Endothelial cell of umbilical vein (primary cell): ENCODE data around the gene DOCK1. TPM values are rescaled to one million over a fixed set of nuclear protein-coding genes. Genes with fewer than 3 reads are reported as not detected.

ENCODE experiments used
- BruUV-seq: library from RNA; stranded (reverse); fragments of 400-500 nt; replicated peaks from 2 replicates; lab custom pipeline; 2021; lab: Mats Ljungman, UMichigan
- CTCF ChIA-PET: fragments of 300-600, 350-600 bp; sonication (Branson Sonifier 250); formaldehyde crosslinking; loops from one replicate; lab custom pipeline; 2021; ENCODE audit warnings: antibody characterized with exemption, inconsistent platforms; lab: Charles Lee
- POLR2A ChIA-PET: fragments of 300-600, 350-600 bp; sonication (Branson Sonifier 250); formaldehyde crosslinking; loops from one replicate; lab custom pipeline; 2021; ENCODE audit warnings: antibody characterized with exemption, inconsistent platforms; lab: Charles Lee
- DNase-seq: peaks from one replicate; pipeline ENCODE4 v3.0.0-alpha.2; 2011; ENCODE audit warnings: low read depth, low spot score
- FAIRE-seq: peaks from 2 replicates; lab custom pipeline; 2011; peaks lifted over from hg19 to GRCh38; lab: Jason Lieb, UNC
- H2AFZ ChIP-seq: 2 replicates; pipeline ENCODE4 v1.6.0; 2012; ENCODE audit warnings: low read depth, low read length, control low read depth, inconsistent platforms
- H3K27ac ChIP-seq: 2 replicates; pipeline ENCODE4 v1.5.1; 2011; ENCODE audit warnings: low read depth, mild to moderate bottlenecking, control low read depth, low read length, moderate library complexity; ENCODE audit not compliant: insufficient read depth
- H3K27me3 ChIP-seq, 2 experiments: 2 replicates each; pipeline versions ENCODE4 v1.6.0 to v1.6.1; 2011; ENCODE audit warnings: low read length in 2 of 2, mixed read lengths in 1 of 2; ENCODE audit not compliant: control insufficient read depth in 2 of 2, insufficient read depth in 2 of 2
- H3K36me3 ChIP-seq, 2 experiments: 2 replicates in 1 of 2; 3 replicates in 1 of 2; pipeline ENCODE4 v1.5.1; 2011; ENCODE audit warnings: low read length in 2 of 2, mild to moderate bottlenecking in 1 of 2, moderate library complexity in 1 of 2; ENCODE audit not compliant: control insufficient read depth in 2 of 2, insufficient read depth in 2 of 2; ENCODE audit errors: extremely low read depth in 1 of 2
- H3K4me1 ChIP-seq: 3 replicates; pipeline ENCODE4 v1.5.1; 2011; ENCODE audit warnings: mild to moderate bottlenecking, low read length; ENCODE audit not compliant: control insufficient read depth, insufficient read depth; ENCODE audit errors: extremely low read depth
- H3K4me2 ChIP-seq: 2 replicates; pipeline ENCODE4 v1.6.1; 2011; ENCODE audit warnings: low read length, control low read depth, mixed read lengths; ENCODE audit not compliant: insufficient read depth
- H3K4me3 ChIP-seq, 3 experiments: fragments of 200-600 bp in 1 of 3; sonication (generic), shearing (Covaris generic) in 1 of 3; replicated peaks in 1 of 3; 2 replicates each; pipeline ENCODE4 v1.5.1; 2011 to 2016; ENCODE audit warnings: control low read depth in 3 of 3, low read length in 3 of 3, mild to moderate bottlenecking in 2 of 3, inconsistent platforms in 1 of 3, low read depth in 1 of 3, moderate library complexity in 1 of 3; ENCODE audit not compliant: insufficient read depth in 1 of 3
- H3K79me2 ChIP-seq: 2 replicates; pipeline ENCODE4 v1.6.0; 2012; ENCODE audit warnings: low read length, inconsistent platforms; ENCODE audit not compliant: control insufficient read depth, insufficient read depth
- H3K9ac ChIP-seq: replicated peaks from 2 replicates; pipeline ENCODE3; 2011; ENCODE audit warnings: low read length, control low read depth; ENCODE audit not compliant: insufficient read depth; ENCODE audit errors: extremely low read depth
- H3K9me1 ChIP-seq: replicated peaks from 3 replicates; pipeline ENCODE4 v1.6.0; 2011; ENCODE audit warnings: mild to moderate bottlenecking, low read length; ENCODE audit not compliant: control insufficient read depth, insufficient read depth; ENCODE audit errors: extremely low read depth
- H3K9me3 ChIP-seq: replicated peaks from 2 replicates; pipeline ENCODE4 v1.5.1; 2012; ENCODE audit warnings: low read length, inconsistent platforms; ENCODE audit not compliant: control insufficient read depth, insufficient read depth
- H4K20me1 ChIP-seq: replicated peaks from 2 replicates; pipeline ENCODE3; 2011; ENCODE audit warnings: mild to moderate bottlenecking, low read length; ENCODE audit not compliant: control insufficient read depth, insufficient read depth; ENCODE audit errors: extremely low read depth
- EZH2 ChIP-seq: IDR thresholded peaks from 2 replicates; pipeline ENCODE4 v1.6.1; 2012; ENCODE audit warnings: borderline replicate concordance, low read depth, mild to moderate bottlenecking, moderate library complexity, low read length, inconsistent platforms; ENCODE audit not compliant: severe bottlenecking
- FOS ChIP-seq: IDR thresholded peaks from 2 replicates; pipeline ENCODE4 v1.6.1; 2011; ENCODE audit warnings: mild to moderate bottlenecking, low read length, moderate library complexity, borderline replicate concordance; ENCODE audit not compliant: insufficient read depth
- GATA2 ChIP-seq: IDR thresholded peaks from 2 replicates; pipeline ENCODE4 v1.7.0; 2011; ENCODE audit warnings: low read depth, mild to moderate bottlenecking, moderate library complexity, mixed read lengths, low read length; ENCODE audit not compliant: insufficient read length, insufficient read depth
- JUN ChIP-seq: IDR thresholded peaks from 2 replicates; pipeline ENCODE4 v1.6.1; 2011; ENCODE audit warnings: borderline replicate concordance, low read depth; ENCODE audit not compliant: insufficient read length, insufficient read depth
- MYC ChIP-seq: IDR thresholded peaks from one replicate; pipeline ENCODE4 v1.6.1; 2011; ENCODE audit warnings: mild to moderate bottlenecking, low read depth, low read length
- POLR2A ChIP-seq: IDR thresholded peaks from 2 replicates; pipeline ENCODE4 v1.6.1; 2012; ENCODE audit warnings: low read depth, mild to moderate bottlenecking, control low read depth, low read length
- POLR2AphosphoS5 ChIP-seq: IDR thresholded peaks from 2 replicates; pipeline ENCODE4 v1.6.1; 2012; ENCODE audit warnings: low read depth, mild to moderate bottlenecking, control low read depth, low read length, moderate library complexity; ENCODE audit not compliant: insufficient read depth
- dilution Hi-C: fragments of 300-500 bp; cut with MboI; formaldehyde crosslinking; loops from one replicate; pipeline ENCODE4 v1.15.0; 2019; ENCODE audit warnings: low sequenced_read_pairs; ENCODE audit not compliant: extremely low pct_ligation_motif_present
- intact Hi-C: fragments of 100-400 bp; cut with micrococcal nuclease; formaldehyde crosslinking; loops from one replicate; pipeline ENCODE4 v1.10.0; 2022
- polyA plus RNA-seq, 4 experiments: library from polyadenylated mRNA; depleted of rRNA in 3 of 4; stranded (reverse) in 3 of 4; unstranded in 1 of 4; fragments of >200 nt; gene quantifications; 2 replicates each; pipeline versions ENCODE4 v1.2.1 to v1.2.3, GENCODE V29; 2011 to 2012; ENCODE audit warnings: missing spikeins in 1 of 4
- total RNA-seq: library from RNA; stranded (reverse); gene quantifications from 2 replicates; pipeline ENCODE4 v1.2.3, GENCODE V29; 2021
- TF ChIP-seq, protein P1 (sequence below), 2 donors: IDR thresholded peaks; 1 replicate in 1 of 2; 2 replicates in 1 of 2; pipeline ENCODE4 v1.5.1; 2011; ENCODE audit warnings: low read length in 2 of 2, mild to moderate bottlenecking in 2 of 2, moderate library complexity in 2 of 2, control low read depth in 1 of 2, inconsistent platforms in 1 of 2, low read depth in 1 of 2; ENCODE audit not compliant: insufficient read depth in 1 of 2; ENCODE audit errors: extremely low read depth in 1 of 2
- TF ChIP-seq, protein P2 (sequence below): IDR thresholded peaks from 2 replicates; pipeline ENCODE4 v1.6.1; 2011; ENCODE audit not compliant: insufficient read depth, insufficient read length

Gene DOCK1
- total and polyA plus RNA-seq, 2 donors (not counting 3 experiments of a cell fraction or from before 2014, with no cell fraction given), result 22.5 to 83.1 TPM

DNA sequence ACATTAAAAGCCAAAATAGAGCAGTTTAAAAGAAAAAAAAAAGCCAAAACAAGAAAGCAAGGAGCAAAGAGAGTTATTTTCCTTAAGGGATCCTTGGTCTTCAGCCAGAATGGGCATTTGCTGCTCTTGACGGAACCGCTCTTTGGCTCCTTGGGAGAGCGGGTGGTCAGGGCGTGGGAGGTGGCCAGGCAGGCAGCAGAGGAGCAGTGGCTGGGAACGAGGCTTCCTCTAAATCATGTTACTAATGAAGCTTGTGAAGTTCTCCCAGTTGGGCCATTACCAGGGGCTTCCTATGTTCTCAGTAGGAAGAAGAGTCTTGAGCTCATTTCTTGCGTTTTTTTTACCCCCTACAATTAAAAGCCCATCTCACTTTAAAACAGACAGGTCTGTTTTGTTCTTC lies 116.6 kb downstream of the DOCK1 start:
- H3K9ac ChIP-seq, result no peak overlapping the region
- H3K36me3 ChIP-seq, result peaks cover 0 to 35% of the 10 kb centered on the region in 2 experiments
- H3K4me3 ChIP-seq, result no peak overlapping the region
- TF ChIP-seq, protein P1, sequence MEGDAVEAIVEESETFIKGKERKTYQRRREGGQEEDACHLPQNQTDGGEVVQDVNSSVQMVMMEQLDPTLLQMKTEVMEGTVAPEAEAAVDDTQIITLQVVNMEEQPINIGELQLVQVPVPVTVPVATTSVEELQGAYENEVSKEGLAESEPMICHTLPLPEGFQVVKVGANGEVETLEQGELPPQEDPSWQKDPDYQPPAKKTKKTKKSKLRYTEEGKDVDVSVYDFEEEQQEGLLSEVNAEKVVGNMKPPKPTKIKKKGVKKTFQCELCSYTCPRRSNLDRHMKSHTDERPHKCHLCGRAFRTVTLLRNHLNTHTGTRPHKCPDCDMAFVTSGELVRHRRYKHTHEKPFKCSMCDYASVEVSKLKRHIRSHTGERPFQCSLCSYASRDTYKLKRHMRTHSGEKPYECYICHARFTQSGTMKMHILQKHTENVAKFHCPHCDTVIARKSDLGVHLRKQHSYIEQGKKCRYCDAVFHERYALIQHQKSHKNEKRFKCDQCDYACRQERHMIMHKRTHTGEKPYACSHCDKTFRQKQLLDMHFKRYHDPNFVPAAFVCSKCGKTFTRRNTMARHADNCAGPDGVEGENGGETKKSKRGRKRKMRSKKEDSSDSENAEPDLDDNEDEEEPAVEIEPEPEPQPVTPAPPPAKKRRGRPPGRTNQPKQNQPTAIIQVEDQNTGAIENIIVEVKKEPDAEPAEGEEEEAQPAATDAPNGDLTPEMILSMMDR (IDR thresholded peaks at IDR 0.05; ENCODE audit: extremely low read depth in 1 of 2, insufficient read depth in 1 of 2, low read depth in 1 of 2, low read length in 2 of 2), result no peak
- TF ChIP-seq POLR2AphosphoS5 (no peak), FOS (no peak), EZH2 (no peak), GATA2 (no peak), POLR2A (no peak), JUN (no peak), MYC (no peak)
- TF ChIP-seq, protein P2, sequence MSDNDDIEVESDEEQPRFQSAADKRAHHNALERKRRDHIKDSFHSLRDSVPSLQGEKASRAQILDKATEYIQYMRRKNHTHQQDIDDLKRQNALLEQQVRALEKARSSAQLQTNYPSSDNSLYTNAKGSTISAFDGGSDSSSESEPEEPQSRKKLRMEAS, result no peak
- no peaks in the 10 kb centered on the region for H3K9me3 ChIP-seq
- CTCF ChIA-PET, result no interaction called here
- no peaks in the 10 kb centered on the region for H3K4me1 ChIP-seq
- BruUV-seq, result no TSS peak
- dilution Hi-C loops, result no loop called here
- DNase-seq (no peak), FAIRE-seq (no peak)
- H3K79me2 ChIP-seq, result no peaks in the 10 kb centered on the region
- H3K27me3 ChIP-seq, result no peaks in the 10 kb centered on the region
- POLR2A ChIA-PET, result no interaction called here
- intact Hi-C loops, result no loop called here
- H2AFZ ChIP-seq, result no peak overlapping the region
- no peak overlapping the region for H3K27ac ChIP-seq
- no peak overlapping the region for H3K4me2 ChIP-seq
- no peaks in the 10 kb centered on the region for H3K9me1 ChIP-seq
- H4K20me1 ChIP-seq, result no peaks in the 10 kb centered on the region
